G401.6 (cell line): ENCODE data around the gene RAPSN.

Experiments
- FAIRE-seq: peaks from 2 replicates; lab custom pipeline; 2012; peaks lifted over from hg19 to GRCh38; lab: Jason Lieb, UNC

RAPSN gene

GRCh38 chr11:47407746-47408590 is 41.0 kb downstream of the RAPSN start, which contains the start of gene SLC39A13:
TSS of gene SLC39A13 (plus strand) at chr11:47408590. CDS start at chr11:47410095, 1,505 bp downstream.
- FAIRE-seq = no peak

DNA sequence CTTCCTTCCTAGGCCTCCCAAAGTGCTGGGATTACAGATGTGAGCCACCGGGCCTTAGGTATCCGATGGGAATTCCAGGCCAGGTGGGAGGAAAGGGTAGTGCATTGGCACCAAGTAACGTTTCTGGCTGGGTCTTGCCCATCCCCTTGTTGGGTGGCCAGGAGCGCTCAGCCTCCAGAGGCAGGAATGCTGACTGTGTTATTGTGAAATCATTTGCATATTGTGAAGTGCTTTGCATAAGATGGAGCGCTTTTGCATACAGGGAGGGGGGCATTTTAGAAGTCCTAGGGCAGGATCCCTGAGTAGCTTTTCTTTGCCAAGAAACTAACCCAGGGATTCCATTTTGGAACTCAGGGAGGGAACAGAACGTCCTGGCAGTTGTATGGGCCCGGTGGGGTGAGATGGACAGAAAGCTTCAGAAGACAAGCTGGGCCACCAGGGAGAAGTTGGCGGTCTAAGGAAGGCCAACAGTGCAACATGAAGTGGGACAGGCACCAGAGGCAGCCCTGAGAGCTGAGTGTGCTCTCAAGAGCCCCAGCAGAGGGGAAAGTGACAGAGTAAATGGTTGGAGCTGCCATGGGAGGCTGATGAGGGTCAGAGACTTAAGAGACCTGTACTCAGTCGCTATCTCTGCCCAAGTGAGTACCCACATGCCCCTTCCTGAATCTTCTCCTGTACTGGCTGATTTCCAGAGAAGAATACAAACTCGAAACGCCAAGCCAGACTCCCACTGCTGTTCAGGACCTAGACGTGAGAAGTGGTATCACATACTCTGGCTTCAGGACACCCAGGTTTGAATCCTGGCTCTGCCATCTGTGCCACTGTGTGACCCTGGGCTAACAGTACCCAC is 41.8 kb downstream of the RAPSN start:
- FAIRE-seq = no peak

- FAIRE-seq = no peak
Measured at GRCh38 chr11:47403571-47403970, 45.4 kb downstream of the RAPSN start.

DNA sequence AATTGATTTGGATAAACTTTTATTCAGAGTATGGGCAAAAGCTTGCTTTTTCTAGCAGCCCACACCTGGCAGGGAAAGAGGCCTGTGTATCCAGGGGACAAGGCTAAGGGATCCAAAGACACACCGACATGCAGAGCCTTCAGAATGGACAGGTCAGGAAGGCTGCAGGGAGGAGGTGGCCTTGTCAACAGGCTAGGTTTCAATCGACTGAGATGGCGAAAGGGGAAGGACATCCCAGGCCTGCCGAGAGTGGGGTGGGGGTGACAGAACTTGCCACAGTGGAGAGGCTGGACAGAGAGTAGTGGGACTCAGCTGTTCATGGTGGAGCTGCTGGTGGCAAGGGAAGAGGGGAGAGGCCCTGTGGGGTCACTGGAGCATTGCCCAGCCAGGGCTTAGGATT is 45.8 kb downstream of the RAPSN start:
- FAIRE-seq = no peak

- FAIRE-seq = no peak
Measured at GRCh38 chr11:47400768-47401279, 48.1 kb downstream of the RAPSN start.

- no peak for FAIRE-seq
Measured at GRCh38 chr11:47399860-47400767, 48.8 kb downstream of the RAPSN start.

DNA sequence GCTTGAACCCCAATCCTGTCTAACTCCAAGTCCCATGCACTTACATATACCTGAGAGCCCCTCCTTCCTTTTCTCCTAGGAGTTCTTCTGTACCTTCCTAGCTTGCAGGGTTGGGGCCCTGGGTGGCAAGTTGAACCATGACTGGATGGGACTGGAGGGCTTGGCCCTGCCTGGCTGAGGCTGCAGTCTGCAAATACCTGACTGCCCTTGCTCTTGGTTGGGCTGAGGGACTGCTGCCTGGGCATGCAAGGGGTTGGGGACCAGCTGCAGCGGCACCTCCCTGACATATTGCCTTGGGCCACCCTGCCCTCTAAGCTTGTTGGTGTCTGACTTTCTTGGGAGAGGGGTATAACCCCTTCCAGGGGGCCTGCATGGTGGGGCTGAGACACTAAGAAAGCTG is 50.4 kb downstream of the RAPSN start:
- no peak for FAIRE-seq

DNA sequence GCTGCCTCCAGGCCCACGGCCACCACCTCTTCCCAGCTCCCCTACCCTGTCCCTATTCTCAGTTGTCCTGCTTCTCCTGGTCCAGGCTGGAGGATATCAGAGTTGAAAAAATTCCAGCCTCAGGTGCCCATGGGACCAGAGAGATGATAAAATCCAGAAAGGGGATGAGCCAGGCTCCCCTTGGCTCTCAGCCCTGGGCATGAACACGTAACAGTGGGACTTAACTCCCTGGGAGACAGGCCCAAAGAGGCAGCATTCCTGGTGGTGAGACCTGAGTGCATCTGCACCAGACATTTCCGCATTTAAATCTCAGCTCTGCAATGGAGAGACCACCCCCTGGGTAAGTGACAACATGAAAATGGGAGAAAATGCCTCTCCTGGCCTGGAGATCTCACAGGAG is 50.9 kb downstream of the RAPSN start:
- FAIRE-seq = no peak

DNA sequence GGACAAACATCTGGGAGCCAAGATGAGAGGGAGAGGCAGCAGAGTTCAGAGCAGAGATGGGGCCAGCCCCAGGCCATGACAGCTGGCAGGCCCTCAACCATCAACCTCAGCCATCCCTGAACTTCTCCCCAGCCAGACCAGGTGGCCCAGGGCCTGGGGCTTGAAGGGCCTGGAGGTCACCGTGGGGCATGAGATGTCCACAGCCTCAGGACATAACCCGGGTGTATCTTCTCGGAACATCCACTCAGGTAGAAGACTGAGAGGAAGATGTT is 53.0 kb downstream of the RAPSN start:
- no peak for FAIRE-seq

DNA sequence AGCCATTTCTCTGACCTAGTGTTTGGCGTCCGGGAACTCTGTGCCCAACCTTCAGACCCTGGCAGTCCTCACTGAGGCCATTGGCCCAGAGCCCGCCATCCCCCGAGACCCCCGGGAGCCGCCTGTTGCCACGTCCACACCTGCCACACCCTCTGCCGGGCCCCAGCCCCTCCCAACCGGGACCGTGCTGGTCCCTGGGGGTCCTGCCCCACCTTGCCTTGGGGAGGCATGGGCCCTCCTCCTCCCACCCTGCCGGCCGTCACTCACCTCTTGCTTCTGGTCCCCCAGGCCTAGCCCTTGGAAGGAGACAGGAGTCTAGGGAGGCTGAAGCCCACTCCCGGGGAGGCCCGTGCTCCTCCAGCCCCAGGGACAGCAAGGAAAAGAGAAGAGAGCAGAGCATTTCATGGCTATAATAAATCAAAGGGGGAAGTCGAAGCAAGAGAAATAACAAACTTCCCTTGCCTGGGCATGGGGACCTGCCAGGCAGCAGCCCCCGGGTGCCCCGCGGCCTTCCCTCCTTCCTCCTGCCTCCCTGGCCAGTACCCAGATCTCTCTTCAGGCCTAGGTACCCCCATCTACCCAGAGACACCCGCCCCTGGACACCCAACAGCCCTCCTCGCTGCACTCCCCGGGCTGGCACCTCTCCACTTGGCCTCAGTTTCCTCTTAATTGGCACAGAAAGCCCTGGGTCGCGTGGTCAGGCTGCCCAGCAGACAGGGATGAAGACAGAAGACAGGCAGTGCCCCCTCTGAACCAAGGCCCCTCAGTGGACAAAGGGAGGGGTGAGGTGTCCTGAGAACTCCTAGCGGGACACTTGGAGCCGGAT is 53.5 kb downstream of the RAPSN start:
- FAIRE-seq = no peak

- FAIRE-seq = no peak
Measured at GRCh38 chr11:47394322-47395222, 54.4 kb downstream of the RAPSN start.

GRCh38 chr11:47394050-47394321 is 55.0 kb downstream of the RAPSN start:
- no peak for FAIRE-seq

DNA sequence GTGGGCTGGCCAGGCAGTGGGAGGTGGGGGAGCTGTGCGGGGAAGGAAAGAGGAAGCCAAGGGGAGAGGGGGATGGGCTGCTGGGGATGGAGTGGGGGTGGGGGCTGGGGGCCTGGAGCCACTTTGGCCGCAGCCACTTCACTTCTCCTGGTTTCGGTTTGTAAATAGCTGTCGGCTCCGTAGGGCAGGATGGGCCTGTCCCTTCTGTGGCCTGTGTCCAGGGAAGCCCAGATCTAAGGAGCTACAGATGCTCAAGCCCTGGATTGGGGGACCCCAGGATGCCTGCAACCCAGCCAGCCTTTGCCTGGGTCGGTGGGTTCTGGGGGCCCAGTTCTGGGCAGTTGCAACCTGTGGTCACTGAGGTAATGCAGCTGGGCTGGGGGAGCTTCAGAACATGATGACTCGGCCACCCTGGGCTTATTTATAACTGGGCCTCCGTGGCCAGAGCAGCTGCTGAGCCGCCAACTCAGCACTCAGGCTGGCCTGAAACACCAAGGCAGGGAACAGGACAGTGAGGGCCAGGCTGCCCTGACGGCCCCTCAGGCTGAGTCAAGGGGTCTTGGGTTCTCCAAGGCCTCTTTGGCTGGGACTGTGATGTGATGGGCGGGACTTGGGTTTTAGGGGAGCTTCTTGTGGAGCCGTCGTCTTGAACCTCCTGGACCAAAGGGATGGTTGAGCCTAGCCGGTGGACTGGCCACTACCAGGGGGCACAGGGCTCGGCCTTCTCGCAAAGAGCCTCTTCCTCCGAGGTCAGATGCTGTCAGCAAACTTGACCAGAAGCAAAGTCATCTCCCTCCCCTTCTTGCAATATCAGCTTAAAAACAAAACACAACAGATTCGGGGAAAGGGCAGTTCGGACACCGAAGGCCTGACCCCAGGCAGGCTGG is 55.5 kb downstream of the RAPSN start:
- FAIRE-seq = no peak

DNA sequence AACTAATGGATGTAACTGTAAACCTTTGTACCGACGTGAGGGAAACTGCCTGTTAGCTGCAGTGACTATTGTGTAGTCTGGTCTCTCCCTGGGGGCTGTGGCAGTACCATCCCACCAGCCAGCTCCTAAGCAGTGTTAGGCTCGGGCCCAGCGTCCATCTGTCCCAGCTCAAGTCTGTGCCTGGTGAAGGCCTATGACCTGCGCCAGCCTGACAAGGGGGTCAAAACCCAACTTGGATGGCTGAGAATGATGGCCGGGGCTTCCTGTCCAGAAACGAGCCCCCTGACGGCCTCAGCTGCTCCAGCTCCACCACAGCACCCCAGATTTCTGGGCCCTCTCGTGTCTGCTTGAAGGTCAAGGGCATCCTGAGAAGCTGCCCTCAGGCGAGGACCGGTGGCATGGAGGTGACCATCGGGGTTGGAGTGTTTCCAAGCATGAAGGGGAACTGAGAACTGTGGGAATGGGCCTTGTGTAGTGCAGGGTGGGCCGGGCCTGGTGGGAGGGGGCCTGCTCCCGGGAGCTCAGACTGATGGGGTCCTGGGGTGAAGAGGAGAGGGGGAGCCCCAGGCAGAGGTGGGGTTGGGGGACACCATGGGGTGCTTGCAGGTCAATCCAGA is 56.3 kb downstream of the RAPSN start:
- FAIRE-seq = no peak

- FAIRE-seq = no peak
Measured at GRCh38 chr11:47391711-47392432, 57.1 kb downstream of the RAPSN start.

DNA sequence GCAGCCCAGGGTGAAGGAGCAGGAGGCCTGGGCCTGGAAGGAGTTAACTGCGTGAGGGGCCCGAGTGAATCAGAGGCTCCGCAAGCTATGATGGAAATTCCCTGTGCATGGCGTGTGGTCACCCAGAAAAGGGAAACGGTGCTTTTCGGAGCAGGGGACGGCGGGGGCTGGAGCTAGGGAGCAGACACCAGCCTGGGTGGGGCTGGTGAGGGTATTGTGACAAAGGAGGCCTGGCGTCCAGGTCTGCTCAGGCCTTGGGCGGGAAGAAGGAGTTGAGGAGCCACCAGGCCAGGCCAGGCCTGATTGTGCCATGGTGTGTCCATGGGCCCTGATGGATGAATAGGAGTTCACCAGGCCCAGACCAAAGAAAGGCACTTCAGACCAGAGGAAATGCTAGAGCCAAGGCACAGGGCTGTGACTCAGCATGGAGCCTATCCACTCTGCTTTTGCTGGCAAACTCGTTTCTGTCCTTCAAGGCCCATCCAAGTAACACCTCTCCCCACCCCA is 57.8 kb downstream of the RAPSN start:
- no peak for FAIRE-seq

- FAIRE-seq = no peak
Measured at GRCh38 chr11:47390422-47390760, 58.5 kb downstream of the RAPSN start.
